HCT116 (cell line): ENCODE results near the gene KHDRBS2. TPM values are rescaled to one million over a fixed set of nuclear protein-coding genes. Genes with fewer than 3 reads are reported as not detected.

Experiments used
- ATAC-seq: fragments of 200-7000 bp; cut with Tn5 transposase; 2 replicates; pipeline ENCODE4 v1.9.1; 2020; ENCODE audit warnings: mild to moderate bottlenecking, moderate library complexity
- BruUV-seq: library from RNA; stranded (reverse); fragments of 400-500 nt; replicated peaks from 2 replicates; lab custom pipeline; 2021; lab: Mats Ljungman, UMichigan
- CTCF ChIA-PET: fragments of 300-600 bp; sonication (Branson Sonifier 250); formaldehyde crosslinking; loops from one replicate; lab custom pipeline; 2021; ENCODE audit warnings: antibody characterized with exemption; lab: Charles Lee
- POLR2A ChIA-PET: fragments of 300-600, 350-600 bp; sonication (Branson Sonifier 250); formaldehyde crosslinking; loops from one replicate; lab custom pipeline; 2021; ENCODE audit warnings: antibody characterized with exemption; lab: Charles Lee
- RAD21 ChIA-PET, 2 experiments: fragments of 300-600 bp; sonication (Branson Sonifier 250); formaldehyde crosslinking; loops; one replicate each; lab custom pipeline; 2023; ENCODE audit warnings: low total read pairs in 2 of 2; ENCODE audit not compliant: uncharacterized antibody in 2 of 2, unreplicated experiment in 2 of 2, low non-redundant PET in 1 of 2; lab: Charles Lee
- DNase-seq: peaks from one replicate; pipeline ENCODE4 v3.0.0-alpha.2; 2010; ENCODE audit warnings: low read depth, low spot score
- H2AFZ ChIP-seq: fragments of 200-600 bp; shearing (Covaris generic), sonication (generic); 2 replicates; pipeline ENCODE4 v1.6.1; 2017; ENCODE audit warnings: low read depth, mixed run types, mixed read lengths, antibody characterized with exemption, low read length; ENCODE audit not compliant: poor library complexity, severe bottlenecking
- H3K27ac ChIP-seq: 2 replicates; pipeline ENCODE4 v1.5.1; 2012; ENCODE audit warnings: low read depth, low read length
- H3K27me3 ChIP-seq: fragments of 200-600 bp; sonication (generic); 2 replicates; pipeline ENCODE4 v1.6.1; 2016; ENCODE audit warnings: mixed run types, low read length, mixed read lengths; ENCODE audit not compliant: insufficient read depth
- H3K36me3 ChIP-seq, 2 experiments: fragments of 200-500 bp in 1 of 2; fragments of 200-600 bp in 1 of 2; sonication (Bioruptor generic) in 1 of 2; sonication (generic) in 1 of 2; 2 replicates each; pipeline versions ENCODE4 v1.5.1 to v1.6.1; 2014 to 2016; ENCODE audit warnings: low read length in 2 of 2, inconsistent platforms in 1 of 2, mixed read lengths in 1 of 2, mixed run types in 1 of 2; ENCODE audit not compliant: insufficient read depth in 2 of 2, control insufficient read depth in 1 of 2
- H3K4me1 ChIP-seq, 2 experiments: fragments of 200-600 bp in 1 of 2; sonication (generic) in 1 of 2; 2 replicates each; pipeline versions ENCODE4 v1.5.1 to v1.6.1; 2012 to 2017; ENCODE audit warnings: low read length in 2 of 2, inconsistent platforms in 1 of 2, mild to moderate bottlenecking in 1 of 2, mixed read lengths in 1 of 2, mixed run types in 1 of 2, moderate library complexity in 1 of 2; ENCODE audit not compliant: insufficient read depth in 2 of 2, control insufficient read depth in 1 of 2
- H3K4me2 ChIP-seq: fragments of 200-600 bp; sonication (generic); 2 replicates; pipeline ENCODE4 v1.6.1; 2017; ENCODE audit warnings: mixed run types, low read length, mixed read lengths
- H3K4me3 ChIP-seq, 2 experiments: fragments of 200-600 bp in 1 of 2; sonication (generic) in 1 of 2; replicated peaks in 1 of 2; 2 replicates each; pipeline ENCODE4 v1.5.1; 2011 to 2016; ENCODE audit warnings: low read length in 2 of 2, control low read depth in 1 of 2, low read depth in 1 of 2, mild to moderate bottlenecking in 1 of 2, mixed read lengths in 1 of 2, mixed run types in 1 of 2
- H3K79me2 ChIP-seq: fragments of 200-600 bp; sonication (generic); 2 replicates; pipeline ENCODE4 v1.6.1; 2017; ENCODE audit warnings: mild to moderate bottlenecking, mixed run types, low read length, moderate library complexity, mixed read lengths; ENCODE audit not compliant: insufficient read depth
- H3K9ac ChIP-seq: fragments of 200-600 bp; sonication (generic); 2 replicates; pipeline ENCODE4 v1.6.1; 2016; ENCODE audit warnings: low read length, mixed read lengths
- H3K9me2 ChIP-seq: fragments of 200-600 bp; sonication (generic), shearing (Covaris generic); 2 replicates; pipeline ENCODE4 v1.6.1; 2017; ENCODE audit warnings: mixed run types, mild to moderate bottlenecking, moderate library complexity; ENCODE audit not compliant: insufficient read depth
- H3K9me3 ChIP-seq, 2 experiments: fragments of 200-500 bp in 1 of 2; fragments of 200-600 bp in 1 of 2; sonication (Bioruptor generic) in 1 of 2; sonication (generic) in 1 of 2; 2 replicates each; pipeline ENCODE4 v1.6.1; 2014 to 2017; ENCODE audit warnings: low read length in 2 of 2, mixed read lengths in 2 of 2, inconsistent platforms in 1 of 2, low read depth in 1 of 2, mild to moderate bottlenecking in 1 of 2, mixed run types in 1 of 2, moderate library complexity in 1 of 2; ENCODE audit not compliant: control insufficient read depth in 1 of 2, insufficient read depth in 1 of 2
- H4K20me1 ChIP-seq: fragments of 200-600 bp; sonication (generic), shearing (Covaris generic); 2 replicates; pipeline ENCODE4 v1.6.1; 2017; ENCODE audit warnings: mixed run types, mild to moderate bottlenecking, moderate library complexity; ENCODE audit not compliant: insufficient read depth
- CEBPB ChIP-seq: IDR thresholded peaks from 2 replicates; pipeline ENCODE4 v1.6.1; 2012; ENCODE audit warnings: low read depth
- CTCF ChIP-seq, 3 experiments: fragments of 200-600 bp in 1 of 3; sonication (generic) in 1 of 3; IDR thresholded peaks in 2 of 3; conservative IDR thresholded peaks in 1 of 3; 2 replicates each; pipeline ENCODE4 v1.5.1; 2012 to 2017; ENCODE audit warnings: low read depth in 2 of 3, low read length in 2 of 3, antibody characterized with exemption in 1 of 3, borderline replicate concordance in 1 of 3, control low read depth in 1 of 3, mild to moderate bottlenecking in 1 of 3, mixed read lengths in 1 of 3, mixed run types in 1 of 3, moderate library complexity in 1 of 3; ENCODE audit not compliant: insufficient read depth in 1 of 3
- EGR1 ChIP-seq: IDR thresholded peaks from 2 replicates; pipeline ENCODE4 v1.6.1; 2012; ENCODE audit warnings: low read depth
- ELF1 ChIP-seq: IDR thresholded peaks from 2 replicates; pipeline ENCODE4 v1.6.1; 2012; ENCODE audit warnings: low read depth, borderline replicate concordance
- EZH2phosphoT487 ChIP-seq: fragments of 200-600 bp; IDR thresholded peaks from 2 replicates; pipeline ENCODE4 v1.6.1; 2018; ENCODE audit warnings: antibody characterized with exemption, borderline replicate concordance
- FOSL1 ChIP-seq: IDR thresholded peaks from 2 replicates; pipeline ENCODE4 v1.6.1; 2012; ENCODE audit warnings: low read depth
- JUND ChIP-seq: IDR thresholded peaks from 2 replicates; pipeline ENCODE4 v1.6.1; 2012
- MAX ChIP-seq: IDR thresholded peaks from 2 replicates; pipeline ENCODE4 v1.6.1; 2012
- POLR2AphosphoS5 ChIP-seq: IDR thresholded peaks from 2 replicates; pipeline ENCODE4 v1.6.1; 2011; ENCODE audit warnings: mild to moderate bottlenecking, low read depth, low read length, moderate library complexity
- REST ChIP-seq: IDR thresholded peaks from 2 replicates; pipeline ENCODE4 v1.6.1; 2012; ENCODE audit warnings: low read depth
- SP1 ChIP-seq: IDR thresholded peaks from 2 replicates; pipeline ENCODE4 v1.6.1; 2012; ENCODE audit warnings: low read depth
- SRF ChIP-seq: IDR thresholded peaks from 2 replicates; pipeline ENCODE4 v1.6.1; 2012; ENCODE audit warnings: low read depth
- TCF7L2 ChIP-seq: IDR thresholded peaks from 2 replicates; pipeline ENCODE4 v1.7.0; 2011; ENCODE audit warnings: borderline replicate concordance, inconsistent platforms; ENCODE audit not compliant: insufficient read depth, insufficient read length; ENCODE audit errors: extremely low read depth
- YY1 ChIP-seq: IDR thresholded peaks from 2 replicates; pipeline ENCODE4 v1.6.1; 2011; ENCODE audit warnings: low read length, low read depth, moderate library complexity, mild to moderate bottlenecking; ENCODE audit not compliant: insufficient replicate concordance; ENCODE audit errors: extremely low read depth
- intact Hi-C: fragments of 100-400 bp; cut with micrococcal nuclease; formaldehyde crosslinking; loops from 2 replicates; pipeline ENCODE4 v1.10.0; 2022
- total RNA-seq: library from RNA; stranded (reverse); gene quantifications from one replicate; pipeline ENCODE4 v1.2.1, GENCODE V29; 2021; ENCODE audit not compliant: unreplicated experiment

Gene KHDRBS2
- total RNA-seq, 1 experiment from 2014 or later, result not detected

- H3K4me3 ChIP-seq, result no peak overlapping the region
- no TSS peak for BruUV-seq
- ChIA-PET POLR2A (no interaction called here), CTCF (no interaction called here), RAD21 (no interaction called here)
- intact Hi-C loops, result no loop called here
- H3K79me2 ChIP-seq, result no peaks in the 10 kb centered on the region
- no peak overlapping the region for H3K4me2 ChIP-seq
- no peaks in the 10 kb centered on the region for H3K36me3 ChIP-seq
- no peaks in the 10 kb centered on the region for H4K20me1 ChIP-seq
- DNase-seq (no peak), ATAC-seq (no peak)
- H2AFZ ChIP-seq, result no peak overlapping the region
- H3K9me3 ChIP-seq, result peaks cover 9 to 10% of the 10 kb centered on the region in 2 experiments; a peak in 3 of 4 replicates
- H3K9ac ChIP-seq, result no peak overlapping the region
- no peaks in the 10 kb centered on the region for H3K27me3 ChIP-seq
- TF ChIP-seq YY1 (no peak), TCF7L2 (no peak), EGR1 (no peak), REST (no peak), ELF1 (no peak), POLR2AphosphoS5 (no peak), CEBPB (no peak), CTCF (IDR thresholded peaks at IDR 0.05 in 2 of 3, conservative IDR thresholded peaks at IDR 0.05 in 1 of 3; ENCODE audit: borderline replicate concordance in 1 of 3, insufficient read depth in 1 of 3, low read depth in 2 of 3, low read length in 2 of 3) (no peak), FOSL1 (no peak), MAX (no peak), JUND (no peak), SP1 (no peak), EZH2phosphoT487 (no peak), SRF (no peak)
- H3K27ac ChIP-seq, result no peak overlapping the region
- H3K4me1 ChIP-seq, result no peaks in the 10 kb centered on the region
- H3K9me2 ChIP-seq, result no peaks in the 10 kb centered on the region
Measured at GRCh38 chr6:61857541-61857940, 428.5 kb downstream of the KHDRBS2 start.
